ENCODE measurements around the gene TCF7L1. TPM values are rescaled to one million over a fixed set of nuclear protein-coding genes. Genes with fewer than 3 reads are reported as not detected.

Gene TCF7L1
- total RNA-seq, 2 experiments from 2014 or later = not detected

GRCh38 chr2:85129861-85130260, 3.3 kb upstream of the TCF7L1 start:
- BruUV-seq (replicated peaks) = no TSS peak
- POLR2A ChIA-PET = interaction anchor here (0.7 kb wide), 1 partner anchor 18 kb away, joined by 4 read pairs; no protein-coding TSS in a partner anchor
- CTCF ChIA-PET (ENCODE audit: unreplicated experiment) = no interaction called here

GRCh38 chr2:85130407-85130806, 2.8 kb upstream of the TCF7L1 start:
- no TSS peak for BruUV-seq (replicated peaks)
- Histone ChIP-seq H3K4me1 (ENCODE audit: insufficient read depth, low read length, poor library complexity, severe bottlenecking) (no peaks in the 10 kb centered on the region), H4K20me1 (ENCODE audit: insufficient read depth, low read length) (no peaks in the 10 kb centered on the region), H3K79me2 (ENCODE audit: insufficient read depth, low read depth, low read length) (no peaks in the 10 kb centered on the region), H3K4me3 (ENCODE audit: low read depth, low read length, poor library complexity, severe bottlenecking) (no peak overlapping the region), H3K9me3 (ENCODE audit: low read length) (no peaks in the 10 kb centered on the region), H2AFZ (ENCODE audit: low read length) (no peak overlapping the region), H3K4me2 (ENCODE audit: low read length) (no peak overlapping the region), H3K27ac (ENCODE audit: low read depth, low read length, poor library complexity, severe bottlenecking) (no peak overlapping the region), H3K36me3 (ENCODE audit: insufficient read depth, low read length) (no peaks in the 10 kb centered on the region), H3K9me2 (ENCODE audit: insufficient read depth, low read length) (no peaks in the 10 kb centered on the region)
- ChIA-PET CTCF (ENCODE audit: unreplicated experiment) (no interaction called here), POLR2A (interaction anchor here (0.7 kb wide), 1 partner anchor 17 kb away, joined by 4 read pairs; no protein-coding TSS in a partner anchor)
- no peak for DNase-seq (ENCODE audit: low spot score)
- intact Hi-C loops (cut with micrococcal nuclease; ENCODE audit: unreplicated experiment) = loop anchor here (10.0 kb wide), 1 partner anchor 154 kb away; no protein-coding TSS in a partner anchor
- no peak for TF ChIP-seq EZH2phosphoT487 (IDR thresholded peaks at IDR 0.05; ENCODE audit: borderline replicate concordance, low read depth, low read length)
- TF ChIP-seq, protein P1, sequence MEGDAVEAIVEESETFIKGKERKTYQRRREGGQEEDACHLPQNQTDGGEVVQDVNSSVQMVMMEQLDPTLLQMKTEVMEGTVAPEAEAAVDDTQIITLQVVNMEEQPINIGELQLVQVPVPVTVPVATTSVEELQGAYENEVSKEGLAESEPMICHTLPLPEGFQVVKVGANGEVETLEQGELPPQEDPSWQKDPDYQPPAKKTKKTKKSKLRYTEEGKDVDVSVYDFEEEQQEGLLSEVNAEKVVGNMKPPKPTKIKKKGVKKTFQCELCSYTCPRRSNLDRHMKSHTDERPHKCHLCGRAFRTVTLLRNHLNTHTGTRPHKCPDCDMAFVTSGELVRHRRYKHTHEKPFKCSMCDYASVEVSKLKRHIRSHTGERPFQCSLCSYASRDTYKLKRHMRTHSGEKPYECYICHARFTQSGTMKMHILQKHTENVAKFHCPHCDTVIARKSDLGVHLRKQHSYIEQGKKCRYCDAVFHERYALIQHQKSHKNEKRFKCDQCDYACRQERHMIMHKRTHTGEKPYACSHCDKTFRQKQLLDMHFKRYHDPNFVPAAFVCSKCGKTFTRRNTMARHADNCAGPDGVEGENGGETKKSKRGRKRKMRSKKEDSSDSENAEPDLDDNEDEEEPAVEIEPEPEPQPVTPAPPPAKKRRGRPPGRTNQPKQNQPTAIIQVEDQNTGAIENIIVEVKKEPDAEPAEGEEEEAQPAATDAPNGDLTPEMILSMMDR (conservative IDR thresholded peaks at IDR 0.05; ENCODE audit: low read length) = no peak

More at GRCh38 chr2:85129861-85130260, 3.3 kb upstream of the TCF7L1 start:
- intact Hi-C loops (cut with micrococcal nuclease; ENCODE audit: unreplicated experiment) = loop anchor here (10.0 kb wide), 1 partner anchor 155 kb away; no protein-coding TSS in a partner anchor
- no peak overlapping the region for H3K27ac ChIP-seq (ENCODE audit: low read depth, low read length, poor library complexity, severe bottlenecking)
- no peak overlapping the region for H3K4me3 ChIP-seq (ENCODE audit: low read depth, low read length, poor library complexity, severe bottlenecking)
- no peaks in the 10 kb centered on the region for H3K36me3 ChIP-seq (ENCODE audit: insufficient read depth, low read length)
- no peaks in the 10 kb centered on the region for H4K20me1 ChIP-seq (ENCODE audit: insufficient read depth, low read length)
- no peak overlapping the region for H3K4me2 ChIP-seq (ENCODE audit: low read length)
- no peaks in the 10 kb centered on the region for H3K4me1 ChIP-seq (ENCODE audit: insufficient read depth, low read length, poor library complexity, severe bottlenecking)
- H2AFZ ChIP-seq (ENCODE audit: low read length) = no peak overlapping the region
- TF ChIP-seq, protein P1 (conservative IDR thresholded peaks at IDR 0.05; ENCODE audit: low read length) = no peak
- TF ChIP-seq EZH2phosphoT487 (IDR thresholded peaks at IDR 0.05; ENCODE audit: borderline replicate concordance, low read depth, low read length) = no peak
- no peaks in the 10 kb centered on the region for H3K9me2 ChIP-seq (ENCODE audit: insufficient read depth, low read length)
- no peak for DNase-seq (ENCODE audit: low spot score)
- H3K79me2 ChIP-seq (ENCODE audit: insufficient read depth, low read depth, low read length) = no peaks in the 10 kb centered on the region
- no peaks in the 10 kb centered on the region for H3K9me3 ChIP-seq (ENCODE audit: low read length)

DNA sequence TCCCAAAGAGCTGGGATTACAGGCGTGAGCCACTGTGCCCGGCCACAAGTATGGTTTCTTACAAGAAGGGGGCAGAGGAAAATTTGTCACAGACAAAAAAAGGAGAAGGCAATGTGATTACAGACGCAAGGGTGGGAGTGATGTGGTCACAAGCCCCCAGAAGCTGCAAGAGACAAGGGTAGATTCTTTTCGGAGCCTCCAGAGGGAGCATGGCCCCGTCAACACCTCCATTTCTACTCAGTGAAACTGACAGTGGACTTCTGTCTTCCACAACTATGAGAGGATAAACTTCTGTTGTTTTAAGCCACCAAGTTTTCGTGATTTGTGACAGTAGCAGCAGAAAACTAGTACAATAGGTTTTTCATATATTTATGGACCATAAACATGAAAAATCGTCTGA, 2.1 kb upstream of the TCF7L1 start:
- H3K4me2 ChIP-seq (ENCODE audit: low read length) = no peak overlapping the region
- no peaks in the 10 kb centered on the region for H3K9me2 ChIP-seq (ENCODE audit: insufficient read depth, low read length)
- no peak overlapping the region for H2AFZ ChIP-seq (ENCODE audit: low read length)
- no peaks in the 10 kb centered on the region for H3K36me3 ChIP-seq (ENCODE audit: insufficient read depth, low read length)
- TF ChIP-seq, protein P1 (conservative IDR thresholded peaks at IDR 0.05; ENCODE audit: low read length) = peak; percentile 46; the same call in 1 of the 2 replicates
- no peak for TF ChIP-seq EZH2phosphoT487 (IDR thresholded peaks at IDR 0.05; ENCODE audit: borderline replicate concordance, low read depth, low read length)
- no peak overlapping the region for H3K4me3 ChIP-seq (ENCODE audit: low read depth, low read length, poor library complexity, severe bottlenecking)
- BruUV-seq (replicated peaks) = no TSS peak
- no peaks in the 10 kb centered on the region for H3K4me1 ChIP-seq (ENCODE audit: insufficient read depth, low read length, poor library complexity, severe bottlenecking)
- no peaks in the 10 kb centered on the region for H3K9me3 ChIP-seq (ENCODE audit: low read length)
- H3K79me2 ChIP-seq (ENCODE audit: insufficient read depth, low read depth, low read length) = no peaks in the 10 kb centered on the region
- H4K20me1 ChIP-seq (ENCODE audit: insufficient read depth, low read length) = no peaks in the 10 kb centered on the region
- ChIA-PET POLR2A (no interaction called here), CTCF (ENCODE audit: unreplicated experiment) (no interaction called here)
- no peak overlapping the region for H3K27ac ChIP-seq (ENCODE audit: low read depth, low read length, poor library complexity, severe bottlenecking)
- intact Hi-C loops (cut with micrococcal nuclease; ENCODE audit: unreplicated experiment) = loop anchor here (10.0 kb wide), 1 partner anchor 154 kb away; no protein-coding TSS in a partner anchor
- DNase-seq (ENCODE audit: low spot score) = peak; percentile 5

All from OCI-LY7 (cell line).